Measurements from ENCODE around the gene TLN1. TPM values are rescaled to one million over a fixed set of nuclear protein-coding genes. Genes with fewer than 3 reads are reported as not detected.
A peak's percentile ranks its signal among the peaks of the same experiment; 100 is the strongest.

TLN1 gene
- total RNA-seq, 4 donors from 2014 or later, result 142 to 245 (median 184) TPM

DNA sequence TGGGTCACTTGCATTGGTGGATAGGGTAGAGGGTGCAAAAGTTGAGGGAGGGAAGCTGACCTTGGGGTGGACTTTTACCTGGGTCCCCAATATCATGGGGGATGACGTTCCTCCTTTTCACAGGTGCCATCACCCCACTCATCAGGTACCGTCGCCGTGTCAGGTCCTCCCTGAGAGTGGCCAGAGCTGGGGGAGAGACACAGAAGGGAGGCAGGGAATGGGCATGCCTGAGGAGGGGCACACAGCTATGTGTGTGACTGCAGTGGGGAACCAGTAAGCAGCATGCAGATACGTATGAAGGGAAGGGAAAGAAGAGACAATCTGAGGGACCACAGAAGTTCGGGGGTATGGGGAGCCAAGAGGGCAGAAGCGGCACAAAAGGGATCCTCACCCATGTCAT lies 6.9 kb upstream of the TLN1 start:
- Histone ChIP-seq H3K27me3 (no peaks in the 10 kb centered on the region), H3K4me3 (replicated peaks in 1 of 3) (no peak overlapping the region), H3K4me1 (peaks cover 2% of the 10 kb centered on the region in 2 donors), H3K36me3 (peaks cover 77 to 86% of the 10 kb centered on the region in 2 donors), H3K9me3 (no peaks in the 10 kb centered on the region), H3K27ac (no peak overlapping the region)
- TF ChIP-seq, protein P1, sequence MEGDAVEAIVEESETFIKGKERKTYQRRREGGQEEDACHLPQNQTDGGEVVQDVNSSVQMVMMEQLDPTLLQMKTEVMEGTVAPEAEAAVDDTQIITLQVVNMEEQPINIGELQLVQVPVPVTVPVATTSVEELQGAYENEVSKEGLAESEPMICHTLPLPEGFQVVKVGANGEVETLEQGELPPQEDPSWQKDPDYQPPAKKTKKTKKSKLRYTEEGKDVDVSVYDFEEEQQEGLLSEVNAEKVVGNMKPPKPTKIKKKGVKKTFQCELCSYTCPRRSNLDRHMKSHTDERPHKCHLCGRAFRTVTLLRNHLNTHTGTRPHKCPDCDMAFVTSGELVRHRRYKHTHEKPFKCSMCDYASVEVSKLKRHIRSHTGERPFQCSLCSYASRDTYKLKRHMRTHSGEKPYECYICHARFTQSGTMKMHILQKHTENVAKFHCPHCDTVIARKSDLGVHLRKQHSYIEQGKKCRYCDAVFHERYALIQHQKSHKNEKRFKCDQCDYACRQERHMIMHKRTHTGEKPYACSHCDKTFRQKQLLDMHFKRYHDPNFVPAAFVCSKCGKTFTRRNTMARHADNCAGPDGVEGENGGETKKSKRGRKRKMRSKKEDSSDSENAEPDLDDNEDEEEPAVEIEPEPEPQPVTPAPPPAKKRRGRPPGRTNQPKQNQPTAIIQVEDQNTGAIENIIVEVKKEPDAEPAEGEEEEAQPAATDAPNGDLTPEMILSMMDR (IDR thresholded peaks at IDR 0.05), result no peak
- no peak for TF ChIP-seq POLR2A (IDR thresholded peaks at IDR 0.05)
- intact Hi-C loops (cut with DNase I), result no loop called here
- no peak for DNase-seq
- WGBS, 2 donors, result 86 to 95% methylated on average over 7 of the region's 7 CpGs

DNA sequence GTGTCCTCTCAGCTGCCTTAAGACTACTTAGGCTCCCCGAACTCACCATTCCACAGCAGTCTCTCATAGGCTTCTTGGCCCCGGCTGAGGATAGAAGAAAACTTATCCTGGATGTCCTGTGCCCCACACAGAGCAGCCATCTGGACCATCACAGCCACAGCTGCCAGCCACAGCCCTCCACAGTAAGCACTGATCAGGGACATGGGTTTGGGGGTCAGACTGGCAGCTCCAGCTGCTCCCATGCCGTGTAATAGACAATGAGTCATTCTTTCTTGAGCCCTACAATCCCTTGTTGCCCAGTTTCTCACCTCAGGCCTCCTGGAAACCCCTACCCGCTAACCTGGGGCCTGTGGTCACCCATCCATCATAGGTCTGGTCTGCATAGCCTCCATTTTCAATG lies 6.2 kb upstream of the TLN1 start:
- no peak for TF ChIP-seq POLR2A (IDR thresholded peaks at IDR 0.05)
- no peak for DNase-seq
- intact Hi-C loops (cut with DNase I), result no loop called here
- Histone ChIP-seq H3K9me3 (no peaks in the 10 kb centered on the region), H3K4me3 (replicated peaks in 1 of 3) (no peak overlapping the region), H3K36me3 (peaks cover 71 to 78% of the 10 kb centered on the region in 2 donors), H3K27ac (no peak overlapping the region), H3K4me1 (peaks cover 8 to 10% of the 10 kb centered on the region in 2 donors), H3K27me3 (no peaks in the 10 kb centered on the region)
- WGBS, 2 donors, result 91 to 94% methylated on average over 4 of the region's 4 CpGs

DNA sequence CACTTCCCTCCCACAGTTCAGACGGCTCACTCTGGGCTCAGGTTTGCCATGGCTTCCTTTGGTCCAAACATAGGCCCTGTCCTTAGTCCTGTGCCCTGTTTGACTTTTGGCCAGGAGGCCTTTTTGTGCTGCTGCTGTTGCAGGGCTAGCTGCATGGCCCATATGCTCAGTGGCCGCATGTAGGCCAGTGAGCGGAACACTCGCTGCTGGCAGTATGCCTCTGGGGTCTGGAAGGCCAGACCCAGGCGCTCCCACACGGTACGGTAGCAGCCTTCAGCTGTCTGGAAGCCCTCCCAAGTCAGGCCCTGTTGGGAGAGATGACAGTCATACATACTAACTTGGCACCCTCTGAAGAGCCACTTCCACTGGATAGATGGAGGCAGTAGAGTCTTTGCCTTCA lies 5.1 kb upstream of the TLN1 start:
- 86 to 94% methylated on average over 1 to 7 of the region's 7 CpGs for WGBS, 2 donors
- Histone ChIP-seq H3K4me1 (peaks cover 11 to 14% of the 10 kb centered on the region in 2 donors), H3K9me3 (no peaks in the 10 kb centered on the region), H3K27ac (no peak overlapping the region), H3K4me3 (replicated peaks in 1 of 3) (no peak overlapping the region), H3K36me3 (peaks cover 66 to 69% of the 10 kb centered on the region in 2 donors), H3K27me3 (no peaks in the 10 kb centered on the region)
- DNase-seq, result no peak
- TF ChIP-seq, protein P1 (IDR thresholded peaks at IDR 0.05), result no peak
- TF ChIP-seq POLR2A (IDR thresholded peaks at IDR 0.05), result no peak
- intact Hi-C loops (cut with DNase I), result no loop called here

DNA sequence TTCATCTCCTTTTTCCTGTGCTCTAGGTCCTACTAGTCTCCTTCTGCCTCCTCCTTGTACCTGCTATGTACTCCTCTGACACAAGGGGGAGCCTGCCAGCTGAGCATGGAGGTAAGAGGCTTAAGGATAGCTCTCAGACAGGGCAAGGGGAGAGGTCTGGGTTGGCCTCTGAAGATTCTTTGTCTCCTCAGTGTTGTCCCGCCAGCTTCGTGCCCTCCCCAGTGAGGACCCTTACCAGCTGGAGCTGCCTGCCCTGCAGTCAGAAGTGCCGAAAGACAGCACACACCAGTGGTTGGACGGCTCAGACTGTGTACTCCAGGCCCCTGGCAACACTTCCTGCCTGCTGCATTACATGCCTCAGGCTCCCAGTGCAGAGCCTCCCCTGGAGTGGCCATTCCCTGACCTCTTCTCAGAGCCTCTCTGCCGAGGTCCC lies 4.2 kb upstream of the TLN1 start:
- DNase-seq, result peak; percentile 65 to 70
- peak in 1 of 2 donors; percentile 5 for TF ChIP-seq POLR2A (IDR thresholded peaks at IDR 0.05)
- TF ChIP-seq, protein P1 (IDR thresholded peaks at IDR 0.05), result peak; percentile 38 to 80 (median 62)
- no peak overlapping the region for H3K27ac ChIP-seq
- H3K4me1 ChIP-seq, result peaks cover 12 to 15% of the 10 kb centered on the region in 2 donors
- H3K27me3 ChIP-seq, result no peaks in the 10 kb centered on the region
- 37 to 47% methylated on average over 4 to 5 of the region's 5 CpGs for WGBS, 2 donors
- H3K36me3 ChIP-seq, result peaks cover 59 to 64% of the 10 kb centered on the region in 2 donors
- intact Hi-C loops (cut with DNase I), result no loop called here
- no peaks in the 10 kb centered on the region for H3K9me3 ChIP-seq
- H3K4me3 ChIP-seq (replicated peaks in 1 of 3), result no peak overlapping the region

DNA sequence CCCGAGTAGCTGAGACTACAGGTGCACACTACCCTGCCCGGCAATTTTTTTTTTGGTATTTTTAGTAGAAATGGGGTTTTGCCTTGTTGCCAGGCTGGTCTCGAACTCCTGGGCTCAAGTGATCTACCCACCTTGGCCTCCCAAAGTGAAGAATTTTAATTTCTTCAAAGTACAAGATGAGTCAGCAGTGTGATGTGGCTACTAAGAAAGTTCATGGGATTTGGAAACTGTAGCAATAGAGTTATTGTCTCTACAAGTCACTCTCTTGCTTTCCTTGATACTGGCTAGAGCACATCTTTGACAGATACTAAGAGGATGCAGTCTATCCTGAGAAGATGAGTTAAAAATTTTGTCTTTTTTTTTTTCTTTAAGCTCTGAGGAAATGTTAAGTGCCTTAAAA lies 2.1 kb upstream of the TLN1 start:
- DNase-seq, result no peak
- Histone ChIP-seq H3K36me3 (peaks cover 41 to 43% of the 10 kb centered on the region in 2 donors), H3K4me3 (replicated peaks in 1 of 3) (no peak overlapping the region), H3K27me3 (no peaks in the 10 kb centered on the region), H3K27ac (peak overlapping the region in 1 of 3 donors; percentile 96), H3K4me1 (peaks cover 33% of the 10 kb centered on the region in 2 donors), H3K9me3 (no peaks in the 10 kb centered on the region)
- TF ChIP-seq, protein P1 (IDR thresholded peaks at IDR 0.05), result no peak
- no peak for TF ChIP-seq POLR2A (IDR thresholded peaks at IDR 0.05)
- WGBS, 2 donors, result 93 to 97% methylated on average over 3 of the region's 3 CpGs
- intact Hi-C loops (cut with DNase I), result loop anchor here (5.0 kb wide), 1 partner anchor 132 kb away; no protein-coding TSS in a partner anchor

Data from thyroid gland (tissue), 4 donors.